Gastrocnemius medialis (tissue), 4 donors: Measurements from ENCODE around the gene CUL2. TPM values are rescaled to one million over a fixed set of nuclear protein-coding genes. Genes with fewer than 3 reads are reported as not detected.

Experiments
- ATAC-seq, 2 donors: fragments of 150-250 bp; one replicate each; pipeline ENCODE4 v1.9.1; 2016
- DNase-seq, 2 donors: peaks; one replicate each; pipeline ENCODE4 v3.0.0-alpha.2; 2019
- H3K27ac ChIP-seq, 4 donors: fragments of 200-600 bp; sonication (generic); 1 replicate in 1 of 4; 2 replicates in 3 of 4; pipeline ENCODE4 v1.5.1; 2016 to 2018; ENCODE audit warnings: mild to moderate bottlenecking in 2 of 4, moderate library complexity in 1 of 4
- H3K27me3 ChIP-seq, 3 donors: fragments of 200-600 bp; sonication (generic) in 2 of 3; 1 replicate in 1 of 3; 2 replicates in 2 of 3; pipeline versions ENCODE4 v1.5.1 to v1.6.0; 2016 to 2019; ENCODE audit warnings: mild to moderate bottlenecking in 1 of 3, moderate library complexity in 1 of 3
- H3K36me3 ChIP-seq, 2 donors: fragments of 200-600 bp; sonication (generic) in 1 of 2; one replicate each; pipeline ENCODE4 v1.5.1; 2017 to 2018
- H3K4me1 ChIP-seq, 2 donors: fragments of 200-600 bp; sonication (generic) in 1 of 2; one replicate each; pipeline ENCODE4 v1.5.1; 2016 to 2017; ENCODE audit warnings: mild to moderate bottlenecking in 2 of 2
- H3K4me3 ChIP-seq, 4 donors: fragments of 200-600 bp; sonication (generic) in 3 of 4; 1 replicate in 1 of 4; 2 replicates in 3 of 4; pipeline ENCODE4 v1.5.1; 2016 to 2019; ENCODE audit warnings: mild to moderate bottlenecking in 2 of 4
- H3K9me3 ChIP-seq, 3 donors: fragments of 200-600 bp; sonication (generic) in 2 of 3; 1 replicate in 1 of 3; 2 replicates in 2 of 3; pipeline ENCODE4 v1.5.1; 2016 to 2019
- CTCF ChIP-seq, 5 experiments: fragments of 450-650 bp in 3 of 5; fragments of 200-600 bp in 2 of 5; sonication (generic) in 2 of 5; IDR thresholded peaks in 4 of 5; conservative IDR thresholded peaks in 1 of 5; 1 replicate in 4 of 5; 2 replicates in 1 of 5; pipeline ENCODE4 v1.5.1; 2016 to 2019; ENCODE audit warnings: antibody characterized with exemption in 5 of 5, mild to moderate bottlenecking in 3 of 5, moderate library complexity in 3 of 5
- POLR2A ChIP-seq, 2 donors: fragments of 450-650 bp; IDR thresholded peaks; one replicate each; pipeline ENCODE4 v1.6.1; 2017; ENCODE audit warnings: antibody characterized with exemption in 2 of 2, mild to moderate bottlenecking in 2 of 2, moderate library complexity in 2 of 2
- in situ Hi-C, 4 donors: fragments of 200-750 bp; cut with MboI; loops; one replicate each; pipeline versions ENCODE4 v1.15.0 to v1.8.0; 2017; ENCODE audit warnings: low sequenced_read_pairs in 4 of 4
- intact Hi-C: fragments of 100-400 bp; cut with DNase I; formaldehyde crosslinking; loops from one replicate; pipeline ENCODE4 v1.15.1; 2023; ENCODE audit warnings: low total_unique reads
- total RNA-seq, 4 donors: library from RNA; depleted of rRNA; stranded (reverse); fragments of >200 nt; gene quantifications; one replicate each; pipeline versions ENCODE4 v1.1.0 to v1.2.3, GENCODE V29; 2016

The CUL2 gene
- total RNA-seq, 4 donors from 2014 or later, result 27.2 to 41.4 (median 34.2) TPM

DNA sequence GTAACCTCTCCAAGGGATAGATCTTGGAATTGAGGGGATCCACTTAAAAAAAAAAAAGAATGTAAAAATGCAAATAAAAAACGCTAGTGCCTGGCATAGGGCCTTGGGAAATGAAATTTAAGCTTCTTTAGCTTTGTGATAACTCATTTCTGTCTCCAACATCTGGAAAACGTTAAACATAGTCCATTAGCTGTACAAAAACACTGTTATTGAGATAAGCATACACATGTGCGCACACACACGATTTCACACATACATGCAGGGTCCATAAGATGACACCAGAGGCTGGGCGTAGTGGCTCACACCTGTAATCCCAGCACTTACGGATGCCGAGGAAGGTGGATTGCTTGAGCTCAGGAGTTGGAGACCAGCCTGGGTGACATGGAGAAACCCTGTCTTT lies 13.7 kb upstream of the CUL2 start:
- Histone ChIP-seq H3K4me1 (no peaks in the 10 kb centered on the region), H3K9me3 (no peaks in the 10 kb centered on the region), H3K36me3 (no peaks in the 10 kb centered on the region), H3K27ac (no peak overlapping the region), H3K27me3 (no peaks in the 10 kb centered on the region), H3K4me3 (no peak overlapping the region)
- no peak for TF ChIP-seq CTCF (IDR thresholded peaks at IDR 0.05 in 4 of 5, conservative IDR thresholded peaks at IDR 0.05 in 1 of 5)
- in situ Hi-C loops, result loop anchor here in 2 of 4 donors (25.0 kb wide), 2 partner anchors 233 to 458 kb away; partner anchors contain the start of gene CCNY (in 1 of the 2)
- ATAC-seq (no peak), DNase-seq (no peak)
- intact Hi-C loops, result no loop called here

- Histone ChIP-seq H3K27ac (no peak overlapping the region), H3K36me3 (no peaks in the 10 kb centered on the region)
- TF ChIP-seq POLR2A (IDR thresholded peaks at IDR 0.05), result no peak
- no peak for TF ChIP-seq CTCF (IDR thresholded peaks at IDR 0.05 in 4 of 5, conservative IDR thresholded peaks at IDR 0.05 in 1 of 5)
Measured at GRCh38 chr10:35097510-35097909, 7.4 kb upstream of the CUL2 start.

DNA sequence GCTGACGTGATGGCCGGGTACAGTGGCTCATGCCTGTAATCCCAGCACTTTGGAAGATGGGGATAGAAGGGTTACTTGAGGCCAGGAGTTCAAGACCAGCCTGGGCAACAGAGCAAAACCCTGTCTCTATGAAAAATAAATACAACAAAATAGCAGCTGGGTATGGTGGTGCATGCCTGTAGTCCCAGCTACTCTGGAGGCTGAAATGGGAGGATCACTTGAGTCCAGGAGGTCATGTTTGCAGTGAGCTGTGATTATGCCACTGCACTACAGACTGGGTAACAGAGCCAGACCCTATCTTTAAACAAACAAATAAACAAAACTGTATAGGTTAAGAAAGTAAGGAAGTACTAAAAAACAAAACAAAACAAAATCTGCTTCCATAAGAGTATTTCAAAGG lies 6.2 kb upstream of the CUL2 start:
- no peak for TF ChIP-seq CTCF (IDR thresholded peaks at IDR 0.05 in 4 of 5, conservative IDR thresholded peaks at IDR 0.05 in 1 of 5)
- no peak for TF ChIP-seq POLR2A (IDR thresholded peaks at IDR 0.05)
- ATAC-seq (no peak), DNase-seq (no peak)
- Histone ChIP-seq H3K27me3 (no peaks in the 10 kb centered on the region), H3K36me3 (no peaks in the 10 kb centered on the region), H3K9me3 (peaks cover 0 to 4% (median 0%) of the 10 kb centered on the region in 3 donors), H3K4me1 (no peaks in the 10 kb centered on the region), H3K27ac (no peak overlapping the region), H3K4me3 (no peak overlapping the region)
- in situ Hi-C loops (no loop called here), intact Hi-C loops (no loop called here)

More at GRCh38 chr10:35097510-35097909, 7.4 kb upstream of the CUL2 start:
- H3K4me1 ChIP-seq, result no peaks in the 10 kb centered on the region
- no peaks in the 10 kb centered on the region for H3K27me3 ChIP-seq
- intact Hi-C loops (no loop called here), in situ Hi-C loops (no loop called here)
- ATAC-seq (no peak), DNase-seq (no peak)
- H3K4me3 ChIP-seq, result no peak overlapping the region
- peaks cover 0 to 4% (median 0%) of the 10 kb centered on the region in 3 donors for H3K9me3 ChIP-seq

DNA sequence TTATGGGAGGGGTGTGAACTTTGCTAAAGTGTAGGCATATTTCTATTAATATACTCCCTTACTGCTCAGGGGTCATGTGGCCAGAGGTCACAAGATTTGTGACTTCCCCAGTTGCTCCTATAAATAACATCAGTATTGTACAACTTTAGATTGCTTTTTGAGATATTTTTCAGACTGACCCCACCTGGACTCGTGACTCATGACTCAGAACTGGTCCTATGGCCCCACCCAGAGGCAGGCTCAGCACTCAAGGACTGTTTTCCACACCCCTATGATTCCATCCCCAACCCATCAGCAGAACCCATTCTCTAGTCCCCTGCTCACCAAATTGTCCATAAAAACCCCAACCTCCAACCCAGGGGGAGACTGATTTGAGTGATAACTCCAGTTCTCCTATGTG lies 2.7 kb upstream of the CUL2 start:
- H3K36me3 ChIP-seq, result no peaks in the 10 kb centered on the region
- intact Hi-C loops, result no loop called here
- TF ChIP-seq CTCF (IDR thresholded peaks at IDR 0.05 in 4 of 5, conservative IDR thresholded peaks at IDR 0.05 in 1 of 5) (no peak), POLR2A (IDR thresholded peaks at IDR 0.05) (no peak)
- no peak overlapping the region for H3K4me3 ChIP-seq
- DNase-seq (no peak), ATAC-seq (no peak)
- peaks cover 0 to 4% (median 0%) of the 10 kb centered on the region in 3 donors for H3K9me3 ChIP-seq
- no peak overlapping the region for H3K27ac ChIP-seq
- peaks cover 20 to 23% of the 10 kb centered on the region in 2 donors for H3K4me1 ChIP-seq
- no peaks in the 10 kb centered on the region for H3K27me3 ChIP-seq
- in situ Hi-C loops, result no loop called here
